Stimulated activated CD4-positive, alpha-beta T cell treated with anti-CD3 and anti-CD28 coated beads, Interleukin-1b, Interleukin-23, amount 100 ng/mL, for 48 hours (primary cell): ENCODE measurements around the gene SGMS1.
"Not testable (repeated sequence)": the region's sequence is repeated elsewhere in the genome, so short reads cannot be mapped to it uniquely, and the experiment has no call there.

ENCODE experiments used
- DNase-seq: peaks from one replicate; pipeline ENCODE4 v3.0.0-alpha.2; 2020

The SGMS1 gene

GRCh38 chr10:50578949-50579348 lies 44.8 kb downstream of the SGMS1 start:
- DNase-seq, result no peak

- no peak for DNase-seq
Measured at GRCh38 chr10:50577681-50578350, 45.9 kb downstream of the SGMS1 start.

- no peak for DNase-seq
Measured at GRCh38 chr10:50577010-50577409, 46.7 kb downstream of the SGMS1 start.

- DNase-seq, result no peak
Measured at GRCh38 chr10:50576245-50576815, 47.4 kb downstream of the SGMS1 start.

- DNase-seq, result no peak
Measured at GRCh38 chr10:50575477-50576244, 48.1 kb downstream of the SGMS1 start.

- DNase-seq, result no peak
Measured at GRCh38 chr10:50574931-50575330, 48.8 kb downstream of the SGMS1 start.

- DNase-seq, result no peak
Measured at GRCh38 chr10:50574305-50574704, 49.5 kb downstream of the SGMS1 start.

GRCh38 chr10:50572017-50572491 lies 51.7 kb downstream of the SGMS1 start:
- DNase-seq, result no peak

- not testable (repeated sequence) for DNase-seq
Measured at GRCh38 chr10:50568750-50569149, 55.0 kb downstream of the SGMS1 start.

- no peak for DNase-seq
Measured at GRCh38 chr10:50567384-50567783, 56.4 kb downstream of the SGMS1 start.

GRCh38 chr10:50566150-50566549 lies 57.6 kb downstream of the SGMS1 start:
- DNase-seq, result no peak

- DNase-seq, result no peak
Measured at GRCh38 chr10:50565301-50566083, 58.3 kb downstream of the SGMS1 start.

GRCh38 chr10:50563906-50564305 lies 59.9 kb downstream of the SGMS1 start:
- no peak for DNase-seq

- DNase-seq, result no peak
Measured at GRCh38 chr10:50561816-50562215, 61.9 kb downstream of the SGMS1 start.

- no peak for DNase-seq
Measured at GRCh38 chr10:50561266-50561665, 62.5 kb downstream of the SGMS1 start.

- DNase-seq, result no peak
Measured at GRCh38 chr10:50560370-50560769, 63.4 kb downstream of the SGMS1 start.

- DNase-seq, result no peak
Measured at GRCh38 chr10:50558371-50558770, 65.4 kb downstream of the SGMS1 start.

GRCh38 chr10:50557130-50557682 lies 66.5 kb downstream of the SGMS1 start:
- no peak for DNase-seq

GRCh38 chr10:50556237-50557120 lies 67.3 kb downstream of the SGMS1 start:
- DNase-seq, result no peak

GRCh38 chr10:50554995-50555568 lies 68.7 kb downstream of the SGMS1 start:
- no peak for DNase-seq

GRCh38 chr10:50554376-50554994 lies 69.3 kb downstream of the SGMS1 start:
- no peak for DNase-seq
